Smooth muscle cell (in vitro differentiated cells): Measurements from ENCODE around the gene TRMT44. TPM values are rescaled to one million over a fixed set of nuclear protein-coding genes. Genes with fewer than 3 reads are reported as not detected.

Experiments used
- DNase-seq: peaks from one replicate; lab custom pipeline; 2025; ENCODE audit not compliant: unreplicated experiment; lab: John Stamatoyannopoulos, UW
- H2AFZ ChIP-seq: fragments of 200-600 bp; sonication (generic); 2 replicates; pipeline ENCODE4 v1.6.0; 2016; ENCODE audit warnings: antibody characterized with exemption, low read depth, mild to moderate bottlenecking
- H3F3A ChIP-seq: fragments of 200-600 bp; sonication (generic); 2 replicates; pipeline ENCODE4 v1.6.0; 2017; ENCODE audit warnings: antibody characterized with exemption, low read depth
- H3K27ac ChIP-seq: fragments of 200-600 bp; sonication (generic); 2 replicates; pipeline ENCODE4 v1.5.1; 2016; ENCODE audit warnings: low read depth, mild to moderate bottlenecking
- H3K27me3 ChIP-seq: fragments of 200-600 bp; sonication (generic); 2 replicates; pipeline ENCODE4 v1.6.1; 2016; ENCODE audit warnings: low read depth, mild to moderate bottlenecking
- H3K36me3 ChIP-seq: fragments of 200-600 bp; sonication (generic); 2 replicates; pipeline ENCODE4 v1.5.1; 2016; ENCODE audit warnings: low read depth
- H3K4me1 ChIP-seq: fragments of 200-600 bp; sonication (generic); 2 replicates; pipeline ENCODE4 v1.5.1; 2016; ENCODE audit warnings: low read depth
- H3K4me2 ChIP-seq: fragments of 200-600 bp; sonication (generic); 2 replicates; pipeline ENCODE4 v1.6.0; 2016; ENCODE audit warnings: mild to moderate bottlenecking
- H3K4me3 ChIP-seq: fragments of 200-600 bp; sonication (generic); 2 replicates; pipeline ENCODE4 v1.5.1; 2016; ENCODE audit warnings: mild to moderate bottlenecking
- H3K79me2 ChIP-seq: fragments of 200-600 bp; sonication (generic); 2 replicates; pipeline ENCODE4 v1.6.0; 2016; ENCODE audit warnings: low read depth, mild to moderate bottlenecking
- H3K9ac ChIP-seq: fragments of 200-600 bp; sonication (generic); 2 replicates; pipeline ENCODE4 v1.6.0; 2016; ENCODE audit warnings: low read depth
- H3K9me3 ChIP-seq: fragments of 200-600 bp; sonication (generic); replicated peaks from 2 replicates; pipeline ENCODE4 v1.5.1; 2016; ENCODE audit warnings: low read depth
- H4K20me1 ChIP-seq: fragments of 200-600 bp; sonication (generic); 2 replicates; pipeline ENCODE4 v1.6.0; 2016; ENCODE audit warnings: low read depth
- WGBS: methylation state at CpG from one replicate; pipeline ENCODE4 v1.1.7; 2016; ENCODE audit warnings: low lambda C conversion rate; 5-methylcytosine and 5-hydroxymethylcytosine counted together
- polyA plus RNA-seq: library from polyadenylated mRNA; unstranded; fragments of >200 nt; fragmentation: Nextera tagmentation; extraction: Ambion mirVana; gene quantifications from 2 replicates; pipeline ENCODE4 v1.2.1, GENCODE V29; 2016
- total RNA-seq: library from RNA; depleted of rRNA; stranded (reverse); fragments of >200 nt; gene quantifications from 2 replicates; pipeline ENCODE4 v1.2.3, GENCODE V29; 2014
- TF ChIP-seq, protein P1 (sequence below): fragments of 200-600 bp; sonication (generic); IDR thresholded peaks from 2 replicates; pipeline ENCODE4 v1.5.1; 2017; ENCODE audit warnings: borderline replicate concordance, mild to moderate bottlenecking, antibody characterized with exemption; ENCODE audit not compliant: insufficient read depth, poor library complexity, severe bottlenecking

Gene TRMT44
- total and polyA plus RNA-seq, 2 experiments from 2014 or later = 5.0 to 18.7 TPM

GRCh38 chr4:8442596-8443358 is 2.2 kb downstream of the TRMT44 start:
- WGBS = 78% methylated on average over 10 of the region's 10 CpGs
- no peak overlapping the region for H2AFZ ChIP-seq
- no peaks in the 10 kb centered on the region for H3K9me3 ChIP-seq
- no peaks in the 10 kb centered on the region for H3K36me3 ChIP-seq
- peaks cover 28% of the 10 kb centered on the region for H4K20me1 ChIP-seq
- H3K4me2 ChIP-seq = peak overlapping the region; percentile 100
- no peak overlapping the region for H3K27ac ChIP-seq
- H3K4me1 ChIP-seq = peaks cover 20% of the 10 kb centered on the region
- no peaks in the 10 kb centered on the region for H3K27me3 ChIP-seq
- no peak overlapping the region for H3K4me3 ChIP-seq
- TF ChIP-seq, protein P1, sequence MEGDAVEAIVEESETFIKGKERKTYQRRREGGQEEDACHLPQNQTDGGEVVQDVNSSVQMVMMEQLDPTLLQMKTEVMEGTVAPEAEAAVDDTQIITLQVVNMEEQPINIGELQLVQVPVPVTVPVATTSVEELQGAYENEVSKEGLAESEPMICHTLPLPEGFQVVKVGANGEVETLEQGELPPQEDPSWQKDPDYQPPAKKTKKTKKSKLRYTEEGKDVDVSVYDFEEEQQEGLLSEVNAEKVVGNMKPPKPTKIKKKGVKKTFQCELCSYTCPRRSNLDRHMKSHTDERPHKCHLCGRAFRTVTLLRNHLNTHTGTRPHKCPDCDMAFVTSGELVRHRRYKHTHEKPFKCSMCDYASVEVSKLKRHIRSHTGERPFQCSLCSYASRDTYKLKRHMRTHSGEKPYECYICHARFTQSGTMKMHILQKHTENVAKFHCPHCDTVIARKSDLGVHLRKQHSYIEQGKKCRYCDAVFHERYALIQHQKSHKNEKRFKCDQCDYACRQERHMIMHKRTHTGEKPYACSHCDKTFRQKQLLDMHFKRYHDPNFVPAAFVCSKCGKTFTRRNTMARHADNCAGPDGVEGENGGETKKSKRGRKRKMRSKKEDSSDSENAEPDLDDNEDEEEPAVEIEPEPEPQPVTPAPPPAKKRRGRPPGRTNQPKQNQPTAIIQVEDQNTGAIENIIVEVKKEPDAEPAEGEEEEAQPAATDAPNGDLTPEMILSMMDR = no peak
- H3F3A ChIP-seq = no peaks in the 10 kb centered on the region
- no peak overlapping the region for H3K9ac ChIP-seq
- no peak for DNase-seq
- H3K79me2 ChIP-seq = peaks cover 63% of the 10 kb centered on the region

DNA sequence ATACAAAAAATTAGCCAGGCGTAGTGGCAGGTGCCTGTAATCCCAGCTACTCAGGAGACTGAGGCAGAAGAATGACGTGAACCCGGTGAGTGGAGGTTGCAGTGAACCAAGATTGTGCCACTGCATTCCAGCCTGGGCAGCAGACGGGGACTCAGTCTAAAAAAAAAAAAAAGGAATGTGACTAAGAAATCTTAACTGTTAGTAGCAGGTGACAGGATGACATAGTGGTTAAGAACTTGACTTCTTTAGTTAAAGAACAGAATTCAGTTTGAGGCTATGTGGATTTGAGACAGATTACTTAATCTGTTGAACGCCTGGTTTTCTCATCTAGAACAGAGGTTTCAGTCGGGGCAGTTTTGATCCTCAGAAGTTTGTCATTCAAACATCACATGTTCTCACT is 3.2 kb downstream of the TRMT44 start:
- 91% methylated on average over 6 of the region's 6 CpGs for WGBS
- Histone ChIP-seq H3K27ac (no peak overlapping the region), H3K79me2 (peaks cover 59% of the 10 kb centered on the region), H3K27me3 (no peaks in the 10 kb centered on the region), H3K4me3 (no peak overlapping the region), H3K9me3 (no peaks in the 10 kb centered on the region), H2AFZ (no peak overlapping the region), H3K9ac (no peak overlapping the region), H4K20me1 (peaks cover 28% of the 10 kb centered on the region), H3K4me2 (no peak overlapping the region), H3K4me1 (peaks cover 16% of the 10 kb centered on the region), H3K36me3 (no peaks in the 10 kb centered on the region), H3F3A (no peaks in the 10 kb centered on the region)
- DNase-seq = no peak
- TF ChIP-seq, protein P1 = no peak

GRCh38 chr4:8446122-8446521 is 5.5 kb downstream of the TRMT44 start:
- Histone ChIP-seq H3K27me3 (no peaks in the 10 kb centered on the region), H3K79me2 (peaks cover 46% of the 10 kb centered on the region), H2AFZ (no peak overlapping the region), H3K4me3 (no peak overlapping the region), H3K9me3 (no peaks in the 10 kb centered on the region), H3K27ac (no peak overlapping the region), H3F3A (no peaks in the 10 kb centered on the region), H3K4me2 (no peak overlapping the region), H3K36me3 (no peaks in the 10 kb centered on the region), H3K9ac (no peak overlapping the region), H3K4me1 (peaks cover 16% of the 10 kb centered on the region), H4K20me1 (peaks cover 28% of the 10 kb centered on the region)
- TF ChIP-seq, protein P1 = no peak
- DNase-seq = no peak
- 89% methylated on average over 3 of the region's 3 CpGs for WGBS
